NCI-H187 treated with DMSO at 0.1 percent for 48 hours (cell line): ENCODE data around the gene TKT.

Source experiments
- DNase-seq: peaks from one replicate; lab custom pipeline; 2025; lab: John Stamatoyannopoulos, UW

Gene TKT

GRCh38 chr3:53239800-53240199 lies 16.0 kb downstream of the TKT start:
- no peak for DNase-seq

- DNase-seq: no peak
Measured at GRCh38 chr3:53238886-53239285, 16.9 kb downstream of the TKT start.

- DNase-seq: no peak
Measured at GRCh38 chr3:53238051-53238850, 17.6 kb downstream of the TKT start.

GRCh38 chr3:53236112-53236841 lies 19.5 kb downstream of the TKT start:
- no peak for DNase-seq

GRCh38 chr3:53235545-53235944 lies 20.3 kb downstream of the TKT start:
- DNase-seq: no peak

GRCh38 chr3:53234841-53235232 lies 21.0 kb downstream of the TKT start:
- no peak for DNase-seq

- no peak for DNase-seq
Measured at GRCh38 chr3:53234130-53234840, 21.5 kb downstream of the TKT start.

GRCh38 chr3:53232641-53233377 lies 23.0 kb downstream of the TKT start:
- DNase-seq: no peak

GRCh38 chr3:53231532-53232511 lies 24.0 kb downstream of the TKT start:
- DNase-seq: no peak

GRCh38 chr3:53230789-53231188 lies 25.0 kb downstream of the TKT start:
- DNase-seq: no peak

- no peak for DNase-seq
Measured at GRCh38 chr3:53230041-53230621, 25.7 kb downstream of the TKT start.

- no peak for DNase-seq
Measured at GRCh38 chr3:53229606-53230005, 26.2 kb downstream of the TKT start.

GRCh38 chr3:53229171-53229570 lies 26.7 kb downstream of the TKT start:
- no peak for DNase-seq

GRCh38 chr3:53227993-53228885 lies 27.6 kb downstream of the TKT start:
- no peak for DNase-seq

- no peak for DNase-seq
Measured at GRCh38 chr3:53226841-53227407, 28.9 kb downstream of the TKT start.

- no peak for DNase-seq
Measured at GRCh38 chr3:53226142-53226840, 29.5 kb downstream of the TKT start.

GRCh38 chr3:53225651-53226050 lies 30.2 kb downstream of the TKT start:
- no peak for DNase-seq

- DNase-seq: no peak
Measured at GRCh38 chr3:53225181-53225580, 30.6 kb downstream of the TKT start.

- no peak for DNase-seq
Measured at GRCh38 chr3:53224536-53224935, 31.3 kb downstream of the TKT start.
